ENCODE measurements around the gene LMX1B.
"Not testable (repeated sequence)": the region's sequence is repeated elsewhere in the genome, so short reads cannot be mapped to it uniquely, and the experiment has no call there.

Gene LMX1B

DNA sequence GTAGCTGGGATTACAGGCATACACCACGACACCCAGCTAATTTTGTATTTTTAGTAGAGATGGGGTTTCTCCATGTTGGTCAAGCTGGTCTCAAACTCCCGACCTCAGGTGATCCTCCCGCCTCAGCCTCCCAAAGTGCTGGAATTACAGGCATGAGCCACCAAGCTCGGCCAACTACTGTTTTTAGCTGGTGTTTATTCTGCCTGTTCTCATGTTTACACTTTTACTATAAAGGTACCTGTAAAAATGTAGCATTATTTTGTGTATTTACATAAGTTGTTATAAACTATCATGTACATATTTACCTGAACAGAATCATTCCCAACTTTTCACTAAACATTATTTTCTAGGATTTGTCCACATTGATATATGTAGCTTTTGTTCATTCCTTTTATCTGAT, 111.8 kb downstream of the LMX1B start:
- H4K91ac ChIP-seq (ENCODE audit: low read depth, low read length); H3K27ac ChIP-seq (ENCODE audit: low read depth, low read length); H3K23ac ChIP-seq (ENCODE audit: low read length); H3K4me2 ChIP-seq (ENCODE audit: low read length); H3K18ac ChIP-seq (ENCODE audit: low read length); H3K9ac ChIP-seq (ENCODE audit: low read length); H2AK5ac ChIP-seq (ENCODE audit: low read length); H2BK12ac ChIP-seq (ENCODE audit: low read length); H3K4ac ChIP-seq (ENCODE audit: low read depth, low read length); H3K9me3 ChIP-seq (ENCODE audit: insufficient read depth, low read depth, low read length); H3K4me3 ChIP-seq (ENCODE audit: low read depth, low read length); H3K79me2 ChIP-seq (ENCODE audit: control insufficient read depth, insufficient read depth, low read length, poor library complexity); H2BK120ac ChIP-seq (ENCODE audit: insufficient read depth, low read length, poor library complexity); H2AFZ ChIP-seq (ENCODE audit: insufficient read depth, low read length, poor library complexity); H3K27me3 ChIP-seq (ENCODE audit: insufficient read depth, low read length); DNase-seq; H3K79me1 ChIP-seq (ENCODE audit: low read length); H4K12ac ChIP-seq (ENCODE audit: low read depth, low read length); H3K14ac ChIP-seq (ENCODE audit: low read length); H4K8ac ChIP-seq (ENCODE audit: low read depth, low read length); H2BK5ac ChIP-seq (ENCODE audit: low read depth, low read length, poor library complexity); H3K4me1 ChIP-seq (ENCODE audit: control insufficient read depth in 1 of 2, insufficient read depth in 2 of 2, low read length in 2 of 2); H3K36me3 ChIP-seq (ENCODE audit: control insufficient read depth in 1 of 2, insufficient read depth in 2 of 2, low read length in 2 of 2): not testable (repeated sequence)
- WGBS (ENCODE audit: extremely low coverage, insufficient coverage, insufficient read length), result no CpG with 5 or more reads among the region's 4 CpGs

GRCh38 chr9:126728210-126728609, 114.5 kb downstream of the LMX1B start:
- not testable (repeated sequence) for H3K4me3 ChIP-seq (ENCODE audit: low read depth, low read length); H3K23ac ChIP-seq (ENCODE audit: low read length); H3K9me3 ChIP-seq (ENCODE audit: insufficient read depth, low read depth, low read length); H2BK120ac ChIP-seq (ENCODE audit: insufficient read depth, low read length, poor library complexity); H3K27me3 ChIP-seq (ENCODE audit: insufficient read depth, low read length); DNase-seq; H4K91ac ChIP-seq (ENCODE audit: low read depth, low read length); H2AFZ ChIP-seq (ENCODE audit: insufficient read depth, low read length, poor library complexity); H3K79me1 ChIP-seq (ENCODE audit: low read length); H3K9ac ChIP-seq (ENCODE audit: low read length); H3K79me2 ChIP-seq (ENCODE audit: control insufficient read depth, insufficient read depth, low read length, poor library complexity); H3K4me2 ChIP-seq (ENCODE audit: low read length); H4K12ac ChIP-seq (ENCODE audit: low read depth, low read length); H3K27ac ChIP-seq (ENCODE audit: low read depth, low read length); H3K4ac ChIP-seq (ENCODE audit: low read depth, low read length); H2BK5ac ChIP-seq (ENCODE audit: low read depth, low read length, poor library complexity); H3K14ac ChIP-seq (ENCODE audit: low read length); H3K18ac ChIP-seq (ENCODE audit: low read length); H3K36me3 ChIP-seq (ENCODE audit: control insufficient read depth in 1 of 2, insufficient read depth in 2 of 2, low read length in 2 of 2); H3K4me1 ChIP-seq (ENCODE audit: control insufficient read depth in 1 of 2, insufficient read depth in 2 of 2, low read length in 2 of 2); H4K8ac ChIP-seq (ENCODE audit: low read depth, low read length); H2AK5ac ChIP-seq (ENCODE audit: low read length); H2BK12ac ChIP-seq (ENCODE audit: low read length)
- WGBS (ENCODE audit: extremely low coverage, insufficient coverage, insufficient read length), result no CpG with 5 or more reads among the region's 8 CpGs

DNA sequence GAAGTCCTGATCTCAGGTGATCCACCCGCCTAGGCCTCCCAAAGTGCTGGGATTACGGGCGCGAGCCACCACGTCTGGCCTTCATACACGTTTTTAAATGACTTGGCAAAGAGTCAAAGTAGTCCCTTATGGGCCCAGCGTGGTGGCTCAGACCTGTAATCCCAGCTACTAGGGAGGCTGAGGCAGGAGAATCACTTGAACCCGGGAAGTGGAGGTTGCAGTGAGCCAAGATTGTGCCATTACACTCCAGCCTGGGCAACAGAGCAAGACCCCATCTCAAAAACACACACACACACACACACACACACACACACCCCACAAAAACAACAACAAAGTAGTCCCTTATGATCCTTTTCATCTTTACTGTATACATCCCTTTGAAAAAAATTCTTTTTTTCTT, 116.9 kb downstream of the LMX1B start:
- not testable (repeated sequence) for H2BK120ac ChIP-seq (ENCODE audit: insufficient read depth, low read length, poor library complexity); DNase-seq; H3K27me3 ChIP-seq (ENCODE audit: insufficient read depth, low read length); H3K79me2 ChIP-seq (ENCODE audit: control insufficient read depth, insufficient read depth, low read length, poor library complexity); H3K79me1 ChIP-seq (ENCODE audit: low read length); H3K18ac ChIP-seq (ENCODE audit: low read length); H2BK5ac ChIP-seq (ENCODE audit: low read depth, low read length, poor library complexity); H2AFZ ChIP-seq (ENCODE audit: insufficient read depth, low read length, poor library complexity); H2AK5ac ChIP-seq (ENCODE audit: low read length); H4K12ac ChIP-seq (ENCODE audit: low read depth, low read length); H3K9me3 ChIP-seq (ENCODE audit: insufficient read depth, low read depth, low read length); H3K23ac ChIP-seq (ENCODE audit: low read length); H3K36me3 ChIP-seq (ENCODE audit: control insufficient read depth in 1 of 2, insufficient read depth in 2 of 2, low read length in 2 of 2); H3K4me3 ChIP-seq (ENCODE audit: low read depth, low read length); H4K8ac ChIP-seq (ENCODE audit: low read depth, low read length); H3K4me1 ChIP-seq (ENCODE audit: control insufficient read depth in 1 of 2, insufficient read depth in 2 of 2, low read length in 2 of 2); H3K4ac ChIP-seq (ENCODE audit: low read depth, low read length); H3K14ac ChIP-seq (ENCODE audit: low read length); H4K91ac ChIP-seq (ENCODE audit: low read depth, low read length); H3K27ac ChIP-seq (ENCODE audit: low read depth, low read length); H2BK12ac ChIP-seq (ENCODE audit: low read length); H3K4me2 ChIP-seq (ENCODE audit: low read length); H3K9ac ChIP-seq (ENCODE audit: low read length)
- no CpG with 5 or more reads among the region's 8 CpGs for WGBS (ENCODE audit: extremely low coverage, insufficient coverage, insufficient read length)

DNA sequence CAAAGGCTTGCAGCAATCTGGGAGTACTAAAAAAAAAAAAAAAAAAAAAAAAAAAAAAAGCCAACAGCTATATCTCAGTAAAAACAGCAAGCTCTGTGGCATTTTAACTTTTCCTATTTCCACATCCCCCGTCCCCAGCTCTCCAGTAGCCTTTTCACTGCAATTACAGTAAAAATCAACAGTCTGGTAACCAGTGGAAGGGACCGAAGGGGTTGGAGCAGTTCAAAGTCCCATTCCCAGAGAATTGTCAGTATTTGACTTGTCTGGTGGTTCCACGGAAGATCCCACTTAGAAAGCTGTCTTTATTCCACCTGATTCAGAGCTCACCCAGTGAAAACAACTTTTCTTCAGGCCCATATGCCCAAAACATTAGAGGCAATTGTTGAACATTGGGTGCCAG, 119.3 kb downstream of the LMX1B start:
- no peak overlapping the region for H2BK5ac ChIP-seq (ENCODE audit: low read depth, low read length, poor library complexity)
- H2BK120ac ChIP-seq (ENCODE audit: insufficient read depth, low read length, poor library complexity), result no peak overlapping the region
- H3K4ac ChIP-seq (ENCODE audit: low read depth, low read length), result no peak overlapping the region
- H2AK5ac ChIP-seq (ENCODE audit: low read length), result no peak overlapping the region
- H3K4me1 ChIP-seq (ENCODE audit: control insufficient read depth in 1 of 2, insufficient read depth in 2 of 2, low read length in 2 of 2), result no peaks in the 10 kb centered on the region
- H3K18ac ChIP-seq (ENCODE audit: low read length), result no peak overlapping the region
- no peak overlapping the region for H3K9ac ChIP-seq (ENCODE audit: low read length)
- no peak overlapping the region for H4K12ac ChIP-seq (ENCODE audit: low read depth, low read length)
- H3K4me3 ChIP-seq (ENCODE audit: low read depth, low read length), result no peak overlapping the region
- WGBS (ENCODE audit: extremely low coverage, insufficient coverage, insufficient read length), result no CpG with 5 or more reads among the region's 3 CpGs
- no peak overlapping the region for H3K14ac ChIP-seq (ENCODE audit: low read length)
- no peaks in the 10 kb centered on the region for H3K9me3 ChIP-seq (ENCODE audit: insufficient read depth, low read depth, low read length)
- no peak overlapping the region for H2BK12ac ChIP-seq (ENCODE audit: low read length)
- no peaks in the 10 kb centered on the region for H3K27me3 ChIP-seq (ENCODE audit: insufficient read depth, low read length)
- no peak overlapping the region for H3K4me2 ChIP-seq (ENCODE audit: low read length)
- H3K36me3 ChIP-seq (ENCODE audit: control insufficient read depth in 1 of 2, insufficient read depth in 2 of 2, low read length in 2 of 2), result no peaks in the 10 kb centered on the region
- H3K79me2 ChIP-seq (ENCODE audit: control insufficient read depth, insufficient read depth, low read length, poor library complexity), result no peaks in the 10 kb centered on the region
- no peak for DNase-seq
- no peak overlapping the region for H4K91ac ChIP-seq (ENCODE audit: low read depth, low read length)
- no peaks in the 10 kb centered on the region for H3K79me1 ChIP-seq (ENCODE audit: low read length)
- H3K27ac ChIP-seq (ENCODE audit: low read depth, low read length), result no peak overlapping the region
- no peak overlapping the region for H4K8ac ChIP-seq (ENCODE audit: low read depth, low read length)
- no peak overlapping the region for H3K23ac ChIP-seq (ENCODE audit: low read length)
- H2AFZ ChIP-seq (ENCODE audit: insufficient read depth, low read length, poor library complexity), result no peak overlapping the region

All from trophoblast cell (in vitro differentiated cells and primary cell).